ENCODE measurements around the gene PAOX. TPM values are rescaled to one million over a fixed set of nuclear protein-coding genes. Genes with fewer than 3 reads are reported as not detected.

Gene PAOX
- total and polyA plus RNA-seq, 2 donors (not counting 1 experiment from before 2014, with no cell fraction given), result 21.1 to 24.9 TPM

- peak overlapping the region; percentile 79 for H3K27ac Mint-ChIP-seq
- peak overlapping the region; percentile 45 for H2AFZ ChIP-seq (ENCODE audit: insufficient read depth, low read depth, low read length, poor library complexity, severe bottlenecking)
- H3K4me3 Mint-ChIP-seq, result peak overlapping the region; percentile 56
- H3K4me1 ChIP-seq (ENCODE audit: control insufficient read depth in 2 of 2, insufficient read depth in 2 of 2, low read length in 2 of 2), result peaks cover 18 to 33% of the 10 kb centered on the region in 2 donors
- no peaks in the 10 kb centered on the region for H3K27me3 Mint-ChIP-seq
- H3K79me2 ChIP-seq (ENCODE audit: control insufficient read depth, insufficient read depth, low read length), result peaks cover 5% of the 10 kb centered on the region
- ATAC-seq (ENCODE audit: low read depth) (no peak), DNase-seq (no peak)
- peaks cover 0 to 17% (median 0%) of the 10 kb centered on the region in 3 donors for H3K9me3 ChIP-seq (ENCODE audit: control extremely low read depth in 1 of 3, control insufficient read depth in 2 of 3, insufficient read depth in 1 of 3, low read length in 2 of 3)
- H4K20me1 ChIP-seq (ENCODE audit: control insufficient read depth, insufficient read depth, low read length, poor library complexity, severe bottlenecking), result peaks cover 12% of the 10 kb centered on the region
- CTCF ChIA-PET, result interaction anchor here (0.7 to 1.7 kb wide), 9 partner anchors 10 to 104 kb away, joined by 3 to 10 read pairs (median 3); partner anchors contain the start of gene ECHS1
- H3K4me1 Mint-ChIP-seq, result peaks cover 28% of the 10 kb centered on the region
- H3K4me3 ChIP-seq (ENCODE audit: control extremely low read depth in 1 of 5, extremely low read depth in 1 of 5, insufficient read depth in 1 of 5, low read depth in 2 of 5, low read length in 4 of 5), result peak overlapping the region in 2 of 5 experiments; percentile 33 to 44
- no peaks in the 10 kb centered on the region for H3K27me3 ChIP-seq (replicated peaks in 1 of 4; ENCODE audit: control extremely low read depth in 1 of 4, control insufficient read depth in 3 of 4, insufficient read depth in 4 of 4, low read length in 3 of 4)
- WGBS (ENCODE audit: insufficient coverage), result 97% methylated on average over 3 of the region's 5 CpGs
- peak overlapping the region; percentile 30 for H3K9ac ChIP-seq (ENCODE audit: low read length)
- peak overlapping the region; percentile 55 for H3K4me2 ChIP-seq (replicated peaks; ENCODE audit: low read depth, low read length, poor library complexity, severe bottlenecking)
- POLR2A ChIA-PET, result interaction anchor here (1.8 kb wide), 1 partner anchor 12 kb away, joined by 7 read pairs; the partner anchor contains the start of gene ECHS1
- TF ChIP-seq EZH2 (IDR thresholded peaks at IDR 0.05; ENCODE audit: borderline replicate concordance, insufficient read depth, low read depth, low read length, poor library complexity, severe bottlenecking), result no peak
- TF ChIP-seq, protein P1, sequence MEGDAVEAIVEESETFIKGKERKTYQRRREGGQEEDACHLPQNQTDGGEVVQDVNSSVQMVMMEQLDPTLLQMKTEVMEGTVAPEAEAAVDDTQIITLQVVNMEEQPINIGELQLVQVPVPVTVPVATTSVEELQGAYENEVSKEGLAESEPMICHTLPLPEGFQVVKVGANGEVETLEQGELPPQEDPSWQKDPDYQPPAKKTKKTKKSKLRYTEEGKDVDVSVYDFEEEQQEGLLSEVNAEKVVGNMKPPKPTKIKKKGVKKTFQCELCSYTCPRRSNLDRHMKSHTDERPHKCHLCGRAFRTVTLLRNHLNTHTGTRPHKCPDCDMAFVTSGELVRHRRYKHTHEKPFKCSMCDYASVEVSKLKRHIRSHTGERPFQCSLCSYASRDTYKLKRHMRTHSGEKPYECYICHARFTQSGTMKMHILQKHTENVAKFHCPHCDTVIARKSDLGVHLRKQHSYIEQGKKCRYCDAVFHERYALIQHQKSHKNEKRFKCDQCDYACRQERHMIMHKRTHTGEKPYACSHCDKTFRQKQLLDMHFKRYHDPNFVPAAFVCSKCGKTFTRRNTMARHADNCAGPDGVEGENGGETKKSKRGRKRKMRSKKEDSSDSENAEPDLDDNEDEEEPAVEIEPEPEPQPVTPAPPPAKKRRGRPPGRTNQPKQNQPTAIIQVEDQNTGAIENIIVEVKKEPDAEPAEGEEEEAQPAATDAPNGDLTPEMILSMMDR (IDR thresholded peaks at IDR 0.05), result no peak
- peaks cover 0 to 21% of the 10 kb centered on the region in 2 experiments for H3K36me3 ChIP-seq (replicated peaks in 1 of 2; ENCODE audit: control extremely low read depth in 1 of 2, control insufficient read depth in 1 of 2, extremely low read depth in 1 of 2, insufficient read depth in 2 of 2, low read length in 1 of 2)
- H3K27ac ChIP-seq (ENCODE audit: low read length in 2 of 2), result peak overlapping the region; percentile 19 to 37
- intact Hi-C loops (cut with micrococcal nuclease), result no loop called here
- H3K9me3 Mint-ChIP-seq (ENCODE audit: insufficient read depth), result no peaks in the 10 kb centered on the region
These were observed 17.8 kb upstream of the PAOX start for GRCh38 chr10:133361227-133361626.

- no peak for TF ChIP-seq EZH2 (IDR thresholded peaks at IDR 0.05; ENCODE audit: borderline replicate concordance, insufficient read depth, low read depth, low read length, poor library complexity, severe bottlenecking)
- TF ChIP-seq, protein P1 (IDR thresholded peaks at IDR 0.05), result no peak
- peak overlapping the region in 2 of 5 experiments; percentile 33 to 44 for H3K4me3 ChIP-seq (ENCODE audit: control extremely low read depth in 1 of 5, extremely low read depth in 1 of 5, insufficient read depth in 1 of 5, low read depth in 2 of 5, low read length in 4 of 5)
- DNase-seq (peak; percentile 47), ATAC-seq (ENCODE audit: low read depth) (peak; percentile 11)
- H3K4me1 Mint-ChIP-seq, result peaks cover 26% of the 10 kb centered on the region
- H2AFZ ChIP-seq (ENCODE audit: insufficient read depth, low read depth, low read length, poor library complexity, severe bottlenecking), result peak overlapping the region; percentile 45
- no peaks in the 10 kb centered on the region for H3K9me3 Mint-ChIP-seq (ENCODE audit: insufficient read depth)
- H3K27me3 Mint-ChIP-seq, result no peaks in the 10 kb centered on the region
- H3K4me2 ChIP-seq (replicated peaks; ENCODE audit: low read depth, low read length, poor library complexity, severe bottlenecking), result peak overlapping the region; percentile 55
- peaks cover 0 to 17% (median 0%) of the 10 kb centered on the region in 3 donors for H3K9me3 ChIP-seq (ENCODE audit: control extremely low read depth in 1 of 3, control insufficient read depth in 2 of 3, insufficient read depth in 1 of 3, low read length in 2 of 3)
- peaks cover 0 to 28% of the 10 kb centered on the region in 2 experiments for H3K36me3 ChIP-seq (replicated peaks in 1 of 2; ENCODE audit: control extremely low read depth in 1 of 2, control insufficient read depth in 1 of 2, extremely low read depth in 1 of 2, insufficient read depth in 2 of 2, low read length in 1 of 2)
- H3K4me1 ChIP-seq (ENCODE audit: control insufficient read depth in 2 of 2, insufficient read depth in 2 of 2, low read length in 2 of 2), result peaks cover 12 to 26% of the 10 kb centered on the region in 2 donors
- intact Hi-C loops (cut with micrococcal nuclease), result no loop called here
- no peaks in the 10 kb centered on the region for H3K27me3 ChIP-seq (replicated peaks in 1 of 4; ENCODE audit: control extremely low read depth in 1 of 4, control insufficient read depth in 3 of 4, insufficient read depth in 4 of 4, low read length in 3 of 4)
- H4K20me1 ChIP-seq (ENCODE audit: control insufficient read depth, insufficient read depth, low read length, poor library complexity, severe bottlenecking), result peaks cover 5% of the 10 kb centered on the region
- peak overlapping the region; percentile 79 for H3K27ac Mint-ChIP-seq
- ChIA-PET CTCF (interaction anchor here (0.6 to 1.7 kb wide), 9 partner anchors 9 to 104 kb away, joined by 3 to 10 read pairs (median 3); partner anchors contain the start of gene ECHS1), POLR2A (interaction anchor here (1.8 kb wide), 1 partner anchor 11 kb away, joined by 7 read pairs; the partner anchor contains the start of gene ECHS1)
- WGBS (ENCODE audit: insufficient coverage), result 19% methylated on average over 12 of the region's 18 CpGs
- peak overlapping the region; percentile 30 for H3K9ac ChIP-seq (ENCODE audit: low read length)
- H3K4me3 Mint-ChIP-seq, result peak overlapping the region; percentile 56
- H3K79me2 ChIP-seq (ENCODE audit: control insufficient read depth, insufficient read depth, low read length), result no peaks in the 10 kb centered on the region
- peak overlapping the region; percentile 19 to 37 for H3K27ac ChIP-seq (ENCODE audit: low read length in 2 of 2)
These were observed 17.2 kb upstream of the PAOX start for GRCh38 chr10:133361773-133362441.
